Hypothalamus (tissue), 51 donors: Measurements from ENCODE around the gene MAP2K5.
"Not testable (repeated sequence)": the region's sequence is repeated elsewhere in the genome, so short reads cannot be mapped to it uniquely, and the experiment has no call there.

Experiments used
- DNase-seq, 51 donors: peaks; one replicate each; lab custom pipeline; 2025; lab: John Stamatoyannopoulos, UW

MAP2K5 gene

GRCh38 chr15:67590191-67590590 lies 47.7 kb downstream of the MAP2K5 start:
- no peak for DNase-seq

DNA sequence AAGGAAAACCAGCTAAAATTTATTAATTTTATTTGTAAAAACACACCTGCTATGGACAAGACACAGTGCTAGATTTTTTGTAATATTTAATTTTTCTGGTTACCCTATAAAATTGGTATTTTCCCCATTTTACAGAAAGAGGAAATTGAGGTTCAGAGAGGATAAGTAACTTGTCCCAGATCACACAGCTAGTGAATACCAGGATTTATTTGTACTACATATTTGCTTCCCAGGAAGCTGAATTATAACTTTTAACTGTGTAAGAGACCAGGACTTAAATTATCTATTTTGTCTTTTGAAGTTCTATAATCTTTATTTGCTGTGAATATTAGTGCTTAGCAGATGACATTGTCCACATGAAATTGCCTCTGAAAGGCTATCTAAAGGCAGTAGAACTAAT lies 49.7 kb downstream of the MAP2K5 start:
- DNase-seq = no peak

GRCh38 chr15:67593562-67593961 lies 51.1 kb downstream of the MAP2K5 start:
- no peak for DNase-seq

DNA sequence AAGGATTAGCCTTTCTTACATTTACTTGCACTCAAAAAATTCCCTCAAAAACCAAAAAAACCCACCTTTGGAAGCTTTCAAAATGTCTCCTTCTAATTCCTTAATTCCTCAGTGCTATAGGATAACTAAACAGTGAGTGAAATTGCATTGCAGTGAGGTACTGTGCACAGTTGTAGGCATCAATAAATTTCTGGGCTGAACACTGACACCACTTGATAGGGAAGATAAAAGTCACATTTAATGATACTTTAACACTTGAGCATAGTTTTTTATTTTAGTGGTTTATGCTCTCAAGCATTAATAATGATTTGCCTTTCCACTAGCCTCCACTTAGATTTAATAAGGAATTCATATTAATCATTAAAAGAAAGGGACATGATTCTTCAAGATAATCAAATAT lies 52.3 kb downstream of the MAP2K5 start:
- DNase-seq = no peak

- DNase-seq = no peak
These were observed 53.1 kb downstream of the MAP2K5 start for GRCh38 chr15:67595572-67595971.

DNA sequence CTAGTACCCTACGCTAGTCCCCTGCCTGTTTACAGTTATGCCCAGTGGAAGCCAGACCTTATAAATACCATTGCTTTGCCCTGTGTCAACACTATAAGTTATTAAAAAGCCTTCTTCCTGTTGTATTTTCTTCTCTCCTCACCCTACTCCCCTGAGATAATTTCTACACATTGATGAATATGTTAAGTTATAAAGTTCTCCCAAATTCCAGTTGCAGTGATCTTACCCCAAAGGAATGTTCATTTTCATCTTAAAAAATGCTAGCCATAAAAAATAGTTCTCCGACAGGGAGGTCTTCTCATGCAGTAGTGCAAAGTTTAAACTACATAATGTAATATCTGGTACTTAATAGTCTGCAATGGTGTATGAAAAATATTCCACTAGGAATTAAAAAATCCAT lies 58.6 kb downstream of the MAP2K5 start:
- DNase-seq = no peak

DNA sequence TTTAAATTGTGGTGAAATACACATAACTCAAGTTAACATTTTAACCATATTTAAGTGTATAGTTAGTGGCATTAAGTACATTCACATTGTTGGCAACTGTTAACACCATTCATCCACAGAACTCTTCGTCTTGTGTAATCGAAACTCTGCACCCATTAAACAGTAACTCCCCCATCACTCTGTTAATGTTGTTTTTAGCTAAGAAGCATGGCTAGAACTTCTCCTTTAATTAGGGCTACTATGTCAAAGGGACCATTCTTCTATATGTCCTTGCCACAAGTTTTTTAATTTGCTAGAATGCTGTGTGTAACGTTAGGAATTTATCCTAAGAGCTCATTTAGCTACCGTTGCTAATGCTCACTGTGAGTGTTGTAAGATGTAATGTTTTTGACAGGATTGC lies 60.6 kb downstream of the MAP2K5 start:
- DNase-seq = no peak

DNA sequence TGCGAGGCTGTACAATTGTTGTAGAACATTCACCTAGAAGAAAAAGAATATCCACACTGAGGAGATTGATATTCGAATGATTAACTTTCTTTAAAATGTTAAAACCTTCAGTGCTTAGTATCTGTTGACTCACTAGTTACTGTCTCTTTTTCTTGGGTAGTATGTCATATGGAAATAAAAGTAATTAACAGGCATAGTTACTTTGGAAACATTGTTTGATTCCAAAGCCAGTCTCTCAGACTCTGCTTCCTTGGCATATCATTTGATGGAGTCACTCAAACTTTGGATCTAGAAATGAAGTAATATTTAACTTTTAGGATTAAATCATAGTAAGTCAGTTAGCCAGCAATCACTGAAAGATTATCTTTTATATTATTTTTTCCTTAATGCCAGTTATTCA lies 63.4 kb downstream of the MAP2K5 start:
- no peak for DNase-seq

DNA sequence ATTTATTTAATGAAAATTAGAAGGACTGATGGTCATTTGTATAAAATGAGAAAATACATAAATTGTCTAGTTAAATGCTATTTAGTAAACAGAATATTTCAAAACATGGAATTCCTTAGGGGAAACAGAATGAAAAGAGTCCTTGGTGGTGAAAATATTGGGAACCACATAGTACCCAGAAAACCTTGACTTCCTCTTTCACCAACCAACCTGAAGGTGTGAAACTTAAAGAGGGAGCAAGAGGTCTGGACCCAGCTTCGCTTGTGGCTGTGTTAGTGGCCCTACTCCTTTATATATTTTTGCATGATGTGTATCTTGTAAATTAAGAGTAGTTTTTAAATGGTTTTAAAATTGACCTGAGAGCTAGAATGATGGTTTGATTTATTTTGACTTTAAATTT lies 64.2 kb downstream of the MAP2K5 start:
- DNase-seq = no peak

DNA sequence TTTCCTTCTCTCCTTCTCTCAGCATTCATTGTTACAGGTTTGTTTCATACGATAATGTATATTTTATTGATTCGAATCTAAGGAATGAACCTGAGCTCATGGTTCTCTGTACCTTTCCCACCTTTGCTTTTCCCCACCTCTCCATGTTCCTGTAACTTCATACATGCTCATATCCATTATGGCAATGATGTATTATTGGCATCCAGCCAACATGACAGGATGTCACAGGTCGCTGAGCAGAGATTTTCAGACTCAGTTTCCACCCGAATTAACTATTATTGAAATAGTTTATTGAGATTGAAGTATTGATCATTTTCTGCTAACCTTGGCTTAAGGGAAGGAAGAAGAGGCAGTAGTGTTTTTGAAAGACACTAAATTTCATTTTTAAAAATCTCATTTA lies 64.8 kb downstream of the MAP2K5 start:
- no peak for DNase-seq

GRCh38 chr15:67607959-67608637 lies 65.6 kb downstream of the MAP2K5 start:
- no peak for DNase-seq

DNA sequence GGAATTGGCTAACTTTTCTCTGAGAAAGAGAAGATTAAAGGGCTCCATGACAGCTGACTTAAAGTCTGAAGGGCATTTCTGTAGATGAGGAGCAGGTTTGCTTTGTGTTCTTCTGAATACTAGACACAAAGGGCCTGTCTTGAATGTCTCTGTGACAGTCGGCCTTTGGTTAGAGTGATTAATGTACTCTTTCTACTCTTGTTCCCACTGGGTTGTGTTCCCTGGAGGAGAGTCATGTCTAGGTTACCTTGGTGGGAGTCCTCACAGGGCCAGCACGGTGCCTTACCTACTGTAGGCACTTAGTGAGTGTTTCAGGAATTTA lies 66.1 kb downstream of the MAP2K5 start:
- no peak for DNase-seq

DNA sequence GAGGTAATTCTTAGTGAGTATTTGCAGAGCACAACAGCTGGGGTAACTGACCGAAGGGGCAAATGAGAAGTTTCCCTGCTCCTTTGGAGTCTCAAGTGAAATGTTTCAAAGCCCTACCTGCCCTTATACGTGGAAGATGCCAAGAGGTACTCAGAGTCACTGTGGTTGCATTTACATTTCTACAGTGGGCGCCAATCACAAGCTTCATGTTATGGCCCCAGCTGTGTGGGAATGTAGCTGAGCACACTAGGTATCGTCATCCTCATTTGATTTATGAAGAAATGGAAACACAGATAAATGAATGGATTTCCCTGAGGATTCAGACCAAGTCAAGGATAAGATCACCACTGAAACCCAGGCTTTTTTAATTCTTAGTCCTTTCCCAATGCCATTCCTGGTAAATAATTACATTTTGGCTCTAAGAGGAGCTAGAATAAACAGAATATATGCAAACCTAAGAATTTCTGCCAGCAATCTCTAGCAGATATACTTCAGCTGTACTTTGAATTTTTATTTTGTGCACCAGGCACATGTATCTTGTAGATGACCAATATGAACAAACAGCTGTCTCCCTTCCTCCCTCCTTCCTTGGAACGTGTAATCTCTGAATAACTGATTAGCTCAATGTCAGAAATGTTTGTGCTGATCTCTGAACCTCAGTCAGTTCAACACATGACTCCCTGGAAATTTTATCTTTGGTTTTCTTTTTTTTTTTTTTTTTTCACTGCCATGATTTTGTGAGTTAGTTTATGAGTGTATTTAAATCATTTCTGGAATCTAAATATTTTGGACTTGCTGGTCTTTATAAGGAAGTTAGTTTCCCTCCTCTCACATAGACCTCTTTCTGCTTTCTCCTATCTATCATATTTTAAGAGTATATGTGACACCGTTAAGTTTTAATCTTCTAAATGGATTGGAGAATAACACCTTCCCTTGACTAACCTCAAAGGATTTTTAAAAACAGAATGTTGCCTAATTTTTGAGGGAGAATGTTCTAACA lies 69.2 kb downstream of the MAP2K5 start:
- no peak for DNase-seq

- no peak for DNase-seq
These were observed 70.7 kb downstream of the MAP2K5 start for GRCh38 chr15:67613211-67613610.

GRCh38 chr15:67613708-67614107 lies 71.2 kb downstream of the MAP2K5 start:
- DNase-seq = no peak

GRCh38 chr15:67615131-67615534 lies 72.6 kb downstream of the MAP2K5 start:
- not testable (repeated sequence) for DNase-seq

DNA sequence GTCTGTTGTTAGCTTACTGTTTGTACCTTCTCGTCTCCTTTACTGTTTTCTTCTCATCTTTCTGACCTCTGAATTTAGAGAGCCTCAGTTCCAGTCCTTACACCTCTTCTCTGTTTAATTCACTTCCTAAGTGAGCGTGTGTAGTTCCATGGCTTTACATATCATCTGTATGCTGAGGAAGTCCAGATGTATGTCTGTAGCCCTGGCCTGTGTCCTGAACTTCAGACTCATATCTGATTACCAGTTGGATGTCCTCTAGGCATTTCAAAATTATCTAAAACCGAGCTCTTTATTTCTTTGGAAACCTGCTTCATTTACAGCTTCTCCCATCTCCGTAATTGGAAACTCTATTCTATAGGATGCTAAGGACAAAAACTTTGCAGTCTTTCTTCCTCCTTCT lies 75.8 kb downstream of the MAP2K5 start:
- DNase-seq = no peak

DNA sequence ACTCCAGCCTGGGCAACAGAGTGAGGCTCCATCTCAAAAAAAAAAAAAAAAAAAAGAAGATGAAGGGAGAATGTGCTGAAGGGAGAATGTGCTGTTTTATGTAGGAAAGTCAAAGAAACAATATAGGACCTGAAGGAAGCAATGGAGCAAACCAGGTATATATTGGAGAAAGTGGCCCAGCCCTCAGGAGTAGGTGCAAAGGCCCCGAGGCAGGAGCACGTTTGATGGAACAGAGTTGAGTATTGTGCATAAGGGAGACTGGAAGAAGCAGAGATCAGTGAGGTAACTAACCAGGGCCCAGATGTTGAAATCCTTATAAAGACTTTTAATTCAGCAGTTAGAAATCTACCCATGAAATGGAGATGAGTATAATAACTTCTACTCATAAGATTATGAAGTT lies 79.6 kb downstream of the MAP2K5 start:
- no peak for DNase-seq

DNA sequence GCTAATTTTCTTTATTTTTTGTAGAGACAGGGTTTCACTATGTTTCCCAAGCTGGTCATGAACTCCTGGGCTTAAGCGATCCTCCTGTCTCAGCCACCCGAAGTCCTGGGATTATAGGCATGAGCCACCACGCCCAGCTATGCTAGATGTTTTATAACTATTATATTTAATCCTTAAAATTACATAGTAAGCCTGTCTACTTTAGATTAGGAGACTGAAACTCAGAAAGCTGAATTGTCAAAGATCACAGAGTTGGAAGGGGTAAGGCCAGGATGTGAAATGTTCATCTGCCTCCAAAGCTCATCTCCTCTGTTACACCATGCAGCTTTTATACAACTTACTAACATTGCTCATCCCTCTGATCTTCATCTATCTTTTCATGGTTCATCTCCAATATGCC lies 89.8 kb downstream of the MAP2K5 start:
- no peak for DNase-seq

- DNase-seq = not testable (repeated sequence)
These were observed 93.4 kb downstream of the MAP2K5 start for GRCh38 chr15:67635950-67636349.

GRCh38 chr15:67639591-67639990 lies 97.1 kb downstream of the MAP2K5 start:
- no peak for DNase-seq

- no peak for DNase-seq
These were observed 99.0 kb downstream of the MAP2K5 start for GRCh38 chr15:67641453-67641852.
